GM21528 (cell line): ENCODE measurements around the gene KRT76.

Experiments used
- ATAC-seq: cut with Tn5 transposase; IDR thresholded peaks from one replicate; pipeline ENCODE4 v1.9.1; 2021; ENCODE audit warnings: mild to moderate bottlenecking, moderate library complexity; ENCODE audit not compliant: unreplicated experiment, low FRiP score

The KRT76 gene

GRCh38 chr12:52813885-52814709 lies 37.0 kb upstream of the KRT76 start, which contains the start of gene KRT4:
Gene KRT4 (minus strand): TSS chr12:52814116. CDS start chr12:52814058, 58 bp downstream.
- ATAC-seq, result no peak

GRCh38 chr12:52813203-52813819 lies 36.2 kb upstream of the KRT76 start:
- ATAC-seq, result no peak

- no peak for ATAC-seq
Observed at GRCh38 chr12:52812749-52813148, 35.6 kb upstream of the KRT76 start.

- ATAC-seq, result no peak
Observed at GRCh38 chr12:52812073-52812400, 34.9 kb upstream of the KRT76 start.

- no peak for ATAC-seq
Observed at GRCh38 chr12:52811191-52812072, 34.3 kb upstream of the KRT76 start.

GRCh38 chr12:52810554-52810953 lies 33.4 kb upstream of the KRT76 start:
- ATAC-seq, result no peak

GRCh38 chr12:52809166-52809565 lies 32.0 kb upstream of the KRT76 start:
- ATAC-seq, result no peak

GRCh38 chr12:52808573-52809160 lies 31.5 kb upstream of the KRT76 start:
- ATAC-seq, result no peak

GRCh38 chr12:52807544-52808470 lies 30.7 kb upstream of the KRT76 start:
- no peak for ATAC-seq

- no peak for ATAC-seq
Observed at GRCh38 chr12:52806821-52807543, 29.8 kb upstream of the KRT76 start.

GRCh38 chr12:52806169-52806811 lies 29.1 kb upstream of the KRT76 start:
- ATAC-seq, result no peak

GRCh38 chr12:52805739-52806138 lies 28.6 kb upstream of the KRT76 start:
- no peak for ATAC-seq

- no peak for ATAC-seq
Observed at GRCh38 chr12:52805000-52805399, 27.9 kb upstream of the KRT76 start.

GRCh38 chr12:52802442-52802841 lies 25.3 kb upstream of the KRT76 start:
- no peak for ATAC-seq

GRCh38 chr12:52801773-52802172 lies 24.6 kb upstream of the KRT76 start:
- no peak for ATAC-seq

GRCh38 chr12:52800259-52800917 lies 23.2 kb upstream of the KRT76 start:
- no peak for ATAC-seq

GRCh38 chr12:52799505-52800211 lies 22.5 kb upstream of the KRT76 start:
- ATAC-seq, result no peak
